AG09319 (cell line): ENCODE measurements around the gene PRR4.

ENCODE experiments used
- DNase-seq: peaks from one replicate; pipeline ENCODE4 v3.0.0-alpha.2; 2010; ENCODE audit warnings: low read depth; ENCODE audit errors: extremely low read depth
- CTCF ChIP-seq: IDR thresholded peaks from 2 replicates; pipeline ENCODE4 v1.5.1; 2011; ENCODE audit warnings: low read depth, mild to moderate bottlenecking, inconsistent platforms, low read length, moderate library complexity

PRR4 gene

GRCh38 chr12:10849425-10849878 lies at the start of gene PRR4:
Gene PRR4, minus strand, starts transcription at chr12:10849475. Its CDS starts 38 bp downstream, at chr12:10849437.
- no peak for TF ChIP-seq CTCF
- no peak for DNase-seq

GRCh38 chr12:10896854-10897253 lies 47.6 kb upstream of the PRR4 start:
- no peak for DNase-seq
- TF ChIP-seq CTCF, result no peak

GRCh38 chr12:10891937-10892336 lies 42.7 kb upstream of the PRR4 start:
- no peak for TF ChIP-seq CTCF
- no peak for DNase-seq

- no peak for DNase-seq
- no peak for TF ChIP-seq CTCF
These were observed 40.0 kb upstream of the PRR4 start for GRCh38 chr12:10889226-10889625.

GRCh38 chr12:10884086-10884725 lies 34.9 kb upstream of the PRR4 start, which contains the start of gene PRH1:
Gene PRH1, minus strand, starts transcription at chr12:10884255. Its CDS starts 38 bp downstream, at chr12:10884217.
- no peak for TF ChIP-seq CTCF
- DNase-seq, result no peak

GRCh38 chr12:10873378-10873777 lies 24.1 kb upstream of the PRR4 start:
- TF ChIP-seq CTCF, result no peak

GRCh38 chr12:10867381-10867780 lies 18.1 kb upstream of the PRR4 start:
- no peak for DNase-seq
- TF ChIP-seq CTCF, result peak; percentile 4

More at GRCh38 chr12:10873378-10873777, 24.1 kb upstream of the PRR4 start:
- DNase-seq, result no peak
